Activated effector memory CD4-positive, alpha-beta T cell treated with Interleukin-2 at 50 U/mL for 16 hours (primary cell): ENCODE measurements around the gene KMT2A.
"Not testable (repeated sequence)": the region's sequence is repeated elsewhere in the genome, so short reads cannot be mapped to it uniquely, and the experiment has no call there.

ENCODE experiments used
- DNase-seq: peaks from one replicate; pipeline ENCODE4 v3.0.0-alpha.2; 2020

Gene KMT2A

GRCh38 chr11:118435290-118435892 lies 901 bp upstream of the KMT2A start:
- DNase-seq: peak; percentile 61

GRCh38 chr11:118436639-118437207 lies 431 bp downstream of the KMT2A start:
- no peak for DNase-seq

DNA sequence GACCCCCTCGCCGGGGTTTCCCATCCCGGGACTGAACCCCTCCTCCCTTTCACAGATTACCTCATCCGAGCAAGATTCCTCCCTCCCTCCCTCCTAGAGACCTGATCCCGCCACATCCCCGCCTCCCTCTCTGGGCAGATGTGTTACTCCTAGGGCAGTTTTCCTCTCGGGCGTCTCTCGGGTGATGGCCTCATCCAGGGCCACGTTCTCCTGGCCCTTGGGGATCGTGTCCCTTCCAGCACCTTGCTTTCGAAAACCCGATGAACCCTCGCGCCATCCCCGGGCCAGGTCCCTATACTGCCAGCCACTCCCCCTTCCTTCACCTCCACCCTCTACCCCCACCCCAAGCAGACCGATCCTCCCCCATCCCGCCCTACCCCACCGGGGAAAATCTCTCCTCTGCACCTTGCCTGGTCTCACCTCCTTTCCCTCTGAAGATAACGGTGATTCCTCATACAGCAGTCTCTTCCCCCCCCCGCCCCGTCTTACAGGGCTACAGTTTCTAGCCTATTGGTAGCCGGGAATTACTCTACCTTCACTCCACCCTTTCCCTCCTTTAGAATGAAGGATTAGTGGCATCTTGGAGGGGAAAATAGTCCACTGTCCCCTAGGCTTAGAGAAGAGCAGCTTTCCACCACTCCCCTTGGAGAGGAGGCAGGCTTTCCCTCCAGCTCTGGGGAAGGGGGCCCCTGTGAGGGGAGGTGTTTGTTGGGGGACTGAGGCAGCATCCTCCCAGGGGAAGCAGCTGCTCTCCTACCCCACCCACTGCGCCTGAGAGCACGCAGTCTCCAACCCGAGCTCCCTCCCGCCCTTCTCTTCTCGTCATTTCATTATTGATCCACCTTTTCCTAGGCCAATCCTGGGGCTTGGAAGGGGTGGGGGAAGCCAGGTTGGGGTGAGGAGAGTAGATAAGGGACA lies 1.2 kb downstream of the KMT2A start:
- DNase-seq: peak; percentile 30

GRCh38 chr11:118438314-118438931 lies 2.1 kb downstream of the KMT2A start:
- peak; percentile 39 for DNase-seq

DNA sequence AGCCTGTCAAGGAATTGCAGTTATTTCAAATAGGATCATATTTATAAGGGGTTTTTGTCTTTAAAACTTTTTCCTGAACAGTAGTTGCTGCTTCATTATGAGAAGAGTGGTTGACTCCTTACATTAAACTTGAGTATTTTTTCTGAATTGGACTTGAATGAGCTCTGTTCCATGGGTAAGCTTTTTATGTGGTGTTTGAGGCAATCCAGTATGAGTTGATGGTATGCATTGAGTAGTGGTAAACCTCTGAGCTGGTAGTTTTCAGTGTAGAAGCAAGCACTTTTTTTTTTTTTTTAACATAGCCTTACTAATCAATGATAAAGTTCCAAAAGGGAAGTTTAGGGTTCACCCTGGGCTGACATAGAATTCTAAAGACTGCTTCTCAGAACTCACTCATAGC lies 3.4 kb downstream of the KMT2A start:
- DNase-seq: no peak

- DNase-seq: no peak
Observed at GRCh38 chr11:118441770-118442275, 5.5 kb downstream of the KMT2A start.

DNA sequence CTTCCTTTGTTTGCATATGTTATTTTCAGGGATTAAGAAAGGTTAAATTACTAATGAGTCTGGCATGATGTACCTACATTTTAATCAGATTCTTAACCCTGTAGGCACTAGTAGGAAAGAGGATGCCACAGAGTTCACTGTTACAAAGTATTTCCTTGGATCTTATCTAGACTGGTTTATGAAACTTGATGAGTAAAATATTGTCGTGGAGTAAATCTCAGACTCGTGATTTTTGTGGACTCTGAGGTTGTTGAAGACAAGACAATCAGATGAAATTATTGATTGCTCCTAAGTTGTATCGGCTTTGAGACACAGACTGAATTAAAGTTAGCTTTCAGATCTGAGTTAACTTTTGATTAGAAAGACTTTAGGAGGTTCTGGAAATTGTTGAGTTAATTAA lies 6.0 kb downstream of the KMT2A start:
- no peak for DNase-seq

GRCh38 chr11:118442908-118443589 lies 6.8 kb downstream of the KMT2A start:
- DNase-seq: no peak

- DNase-seq: no peak
Observed at GRCh38 chr11:118443590-118444218, 7.4 kb downstream of the KMT2A start.

GRCh38 chr11:118447423-118447822 lies 11.1 kb downstream of the KMT2A start:
- no peak for DNase-seq

DNA sequence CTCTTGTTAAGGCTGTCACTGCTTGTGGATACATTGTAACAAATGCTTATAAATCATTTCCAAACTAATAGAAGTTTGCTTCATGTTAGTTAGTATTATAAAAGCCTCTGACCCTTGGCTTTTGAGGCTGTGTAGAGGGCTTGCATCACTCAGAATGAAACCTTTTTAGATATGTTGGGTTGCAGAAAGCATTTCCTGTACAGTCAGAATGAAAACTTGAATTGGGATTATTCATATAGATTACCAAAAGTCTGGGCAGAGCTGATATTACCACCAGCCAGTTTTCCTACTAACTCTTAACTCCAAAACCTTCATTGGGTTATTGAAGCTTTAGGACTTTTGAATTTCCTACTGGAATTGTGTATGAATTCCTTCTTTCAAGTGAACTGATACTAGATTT lies 12.0 kb downstream of the KMT2A start:
- no peak for DNase-seq

DNA sequence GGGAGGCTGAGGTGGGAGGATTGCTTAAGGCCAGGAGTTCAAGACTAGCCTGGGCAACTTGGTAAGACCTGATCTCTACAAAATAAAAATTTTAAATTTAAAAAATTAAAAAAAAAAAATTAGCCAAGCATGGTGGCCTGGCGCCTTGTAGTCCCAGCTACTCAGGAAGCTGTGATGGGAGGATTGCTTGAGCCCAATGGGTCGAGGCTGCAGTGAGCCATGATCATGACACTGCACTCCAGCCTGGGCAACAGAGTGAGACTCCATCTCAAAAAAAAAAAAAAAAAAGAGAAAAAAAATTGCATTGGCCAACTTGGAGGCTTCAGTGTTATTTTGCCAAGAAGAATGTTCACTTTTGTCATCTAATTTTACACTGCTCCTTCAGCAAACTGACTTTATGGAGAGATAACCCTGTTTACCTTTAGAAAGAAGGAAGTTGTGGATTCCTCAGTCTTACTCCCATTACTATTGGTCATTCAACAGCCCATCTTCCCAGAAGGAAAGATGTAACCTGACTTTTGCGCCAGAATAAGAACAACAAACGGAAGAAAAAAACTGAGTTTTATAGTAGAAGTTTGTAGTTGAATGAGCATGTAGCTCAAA lies 13.1 kb downstream of the KMT2A start:
- no peak for DNase-seq

- DNase-seq: no peak
Observed at GRCh38 chr11:118450451-118450850, 14.2 kb downstream of the KMT2A start.

DNA sequence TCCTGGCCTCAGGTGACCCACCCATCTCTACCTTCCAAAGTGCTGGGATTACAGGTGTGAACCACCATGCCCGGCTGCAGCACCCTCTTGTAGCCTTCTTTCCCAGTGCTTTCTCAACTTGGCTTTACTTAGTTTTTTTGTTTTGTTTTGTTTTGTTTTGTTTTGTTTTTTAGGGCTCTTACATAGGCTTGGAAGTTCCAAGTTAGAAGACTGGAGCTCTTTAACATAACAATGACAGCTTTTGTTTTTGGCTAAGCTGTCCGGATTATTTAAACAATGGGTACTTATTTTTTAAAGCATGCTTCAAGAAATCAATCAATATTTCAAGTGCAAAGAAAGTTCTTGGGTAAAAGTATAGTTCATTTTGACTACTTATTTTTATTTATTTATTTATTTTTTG lies 25.9 kb downstream of the KMT2A start:
- DNase-seq: no peak

DNA sequence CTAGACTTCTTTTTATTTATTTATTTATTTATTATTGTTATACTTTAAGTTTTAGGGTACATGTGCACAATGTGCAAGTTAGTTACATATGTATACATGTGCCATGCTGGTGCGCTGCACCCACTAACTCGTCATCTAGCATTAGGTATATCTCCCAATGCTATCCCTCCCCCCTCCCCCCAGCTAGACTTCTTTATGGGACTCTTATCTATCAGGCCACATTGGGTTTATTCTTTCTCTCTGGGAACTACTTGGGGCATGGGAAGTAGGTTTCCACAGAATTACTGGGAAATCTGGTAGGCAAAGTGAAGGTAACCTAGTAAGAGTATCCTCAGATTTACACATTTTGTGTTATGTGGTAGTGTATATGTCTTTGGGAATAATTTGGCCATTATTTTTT lies 32.7 kb downstream of the KMT2A start:
- not testable (repeated sequence) for DNase-seq

DNA sequence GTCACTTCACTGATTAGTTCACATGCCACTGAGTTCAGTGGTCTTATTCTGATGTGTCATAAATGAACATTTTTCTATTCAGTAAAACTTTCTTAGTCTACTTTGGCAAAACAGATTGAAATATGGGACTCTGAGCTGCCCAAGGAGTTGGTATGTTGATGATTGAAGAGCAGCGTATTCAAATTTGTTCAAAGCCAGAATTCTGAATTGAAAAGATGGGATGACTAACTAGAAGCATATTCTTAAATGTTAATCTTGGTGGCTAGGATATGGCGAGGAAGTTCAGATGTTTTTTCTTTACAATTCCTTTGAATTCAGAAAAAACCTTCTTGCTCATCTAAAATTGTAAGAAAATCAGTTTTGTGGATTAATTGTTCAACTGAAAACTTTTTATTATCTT lies 34.7 kb downstream of the KMT2A start:
- no peak for DNase-seq

DNA sequence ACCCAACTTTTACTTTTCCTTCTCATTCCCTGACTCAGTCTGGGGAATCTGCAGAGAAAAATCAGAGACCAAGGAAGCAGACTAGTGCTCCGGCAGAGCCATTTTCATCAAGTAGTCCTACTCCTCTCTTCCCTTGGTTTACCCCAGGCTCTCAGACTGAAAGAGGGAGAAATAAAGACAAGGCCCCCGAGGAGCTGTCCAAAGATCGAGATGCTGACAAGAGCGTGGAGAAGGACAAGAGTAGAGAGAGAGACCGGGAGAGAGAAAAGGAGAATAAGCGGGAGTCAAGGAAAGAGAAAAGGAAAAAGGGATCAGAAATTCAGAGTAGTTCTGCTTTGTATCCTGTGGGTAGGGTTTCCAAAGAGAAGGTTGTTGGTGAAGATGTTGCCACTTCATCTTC lies 37.2 kb downstream of the KMT2A start:
- DNase-seq: no peak

DNA sequence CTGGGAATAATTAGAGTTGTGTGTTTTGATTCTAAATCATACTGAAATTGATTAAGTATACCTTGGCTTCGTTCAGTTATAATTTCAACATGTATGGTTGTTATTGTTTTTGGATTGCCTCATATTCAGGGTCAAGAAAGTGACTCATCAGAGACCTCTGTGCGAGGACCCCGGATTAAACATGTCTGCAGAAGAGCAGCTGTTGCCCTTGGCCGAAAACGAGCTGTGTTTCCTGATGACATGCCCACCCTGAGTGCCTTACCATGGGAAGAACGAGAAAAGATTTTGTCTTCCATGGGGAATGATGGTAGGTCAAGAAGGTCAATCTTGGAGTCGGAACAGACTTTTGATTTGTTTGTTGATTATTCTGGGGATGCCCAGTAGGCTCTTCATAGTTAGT lies 40.4 kb downstream of the KMT2A start:
- DNase-seq: no peak

DNA sequence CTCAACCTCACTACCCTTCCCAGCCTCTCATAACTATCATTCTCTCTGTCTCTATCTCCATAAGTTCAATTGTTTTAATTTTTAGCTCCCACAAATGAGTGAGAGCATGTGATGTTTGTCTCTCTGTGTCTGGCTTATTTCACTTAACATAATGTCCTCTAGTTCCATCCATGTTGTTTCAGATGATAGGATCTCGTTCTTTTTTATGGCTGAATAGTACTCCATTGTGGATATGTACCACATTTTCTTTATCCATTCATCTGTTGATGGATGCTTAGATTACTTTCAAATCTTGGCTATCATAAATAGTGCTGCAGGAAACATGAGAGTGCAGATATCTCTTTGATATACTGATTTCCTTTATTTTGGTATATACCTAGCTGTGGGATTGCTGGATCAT lies 44.9 kb downstream of the KMT2A start:
- not testable (repeated sequence) for DNase-seq

- DNase-seq: no peak
Observed at GRCh38 chr11:118484405-118484804, 48.1 kb downstream of the KMT2A start.

GRCh38 chr11:118485273-118485672 lies 49.0 kb downstream of the KMT2A start:
- DNase-seq: no peak
